ENCODE measurements around the gene TRIM31.
A peak's percentile ranks its signal among the peaks of the same experiment; 100 is the strongest.

The TRIM31 gene

DNA sequence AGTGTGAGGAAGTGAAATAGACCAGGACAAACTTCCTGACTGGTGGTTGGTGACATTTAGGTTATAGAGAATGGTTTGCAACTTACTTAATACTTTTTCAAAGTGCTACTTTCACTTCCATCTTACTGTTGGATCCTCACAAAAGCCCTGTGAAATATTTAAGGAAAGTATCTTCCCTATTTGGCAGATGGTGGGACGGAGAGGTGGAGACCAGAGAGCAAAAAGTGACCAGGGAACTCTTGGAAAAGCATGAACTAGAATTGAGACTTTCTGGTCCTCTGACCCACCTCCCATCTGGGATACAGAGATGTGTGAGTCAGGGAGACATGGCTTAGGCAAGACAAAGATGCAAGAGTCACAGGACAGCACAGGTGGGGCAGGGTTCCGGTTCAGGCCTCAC lies 45.1 kb upstream of the TRIM31 start:
- TF ChIP-seq, protein P1, sequence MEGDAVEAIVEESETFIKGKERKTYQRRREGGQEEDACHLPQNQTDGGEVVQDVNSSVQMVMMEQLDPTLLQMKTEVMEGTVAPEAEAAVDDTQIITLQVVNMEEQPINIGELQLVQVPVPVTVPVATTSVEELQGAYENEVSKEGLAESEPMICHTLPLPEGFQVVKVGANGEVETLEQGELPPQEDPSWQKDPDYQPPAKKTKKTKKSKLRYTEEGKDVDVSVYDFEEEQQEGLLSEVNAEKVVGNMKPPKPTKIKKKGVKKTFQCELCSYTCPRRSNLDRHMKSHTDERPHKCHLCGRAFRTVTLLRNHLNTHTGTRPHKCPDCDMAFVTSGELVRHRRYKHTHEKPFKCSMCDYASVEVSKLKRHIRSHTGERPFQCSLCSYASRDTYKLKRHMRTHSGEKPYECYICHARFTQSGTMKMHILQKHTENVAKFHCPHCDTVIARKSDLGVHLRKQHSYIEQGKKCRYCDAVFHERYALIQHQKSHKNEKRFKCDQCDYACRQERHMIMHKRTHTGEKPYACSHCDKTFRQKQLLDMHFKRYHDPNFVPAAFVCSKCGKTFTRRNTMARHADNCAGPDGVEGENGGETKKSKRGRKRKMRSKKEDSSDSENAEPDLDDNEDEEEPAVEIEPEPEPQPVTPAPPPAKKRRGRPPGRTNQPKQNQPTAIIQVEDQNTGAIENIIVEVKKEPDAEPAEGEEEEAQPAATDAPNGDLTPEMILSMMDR (conservative IDR thresholded peaks at IDR 0.05; ENCODE audit: low read depth, low read length): no peak
- DNase-seq (ENCODE audit: low read depth): no peak

DNA sequence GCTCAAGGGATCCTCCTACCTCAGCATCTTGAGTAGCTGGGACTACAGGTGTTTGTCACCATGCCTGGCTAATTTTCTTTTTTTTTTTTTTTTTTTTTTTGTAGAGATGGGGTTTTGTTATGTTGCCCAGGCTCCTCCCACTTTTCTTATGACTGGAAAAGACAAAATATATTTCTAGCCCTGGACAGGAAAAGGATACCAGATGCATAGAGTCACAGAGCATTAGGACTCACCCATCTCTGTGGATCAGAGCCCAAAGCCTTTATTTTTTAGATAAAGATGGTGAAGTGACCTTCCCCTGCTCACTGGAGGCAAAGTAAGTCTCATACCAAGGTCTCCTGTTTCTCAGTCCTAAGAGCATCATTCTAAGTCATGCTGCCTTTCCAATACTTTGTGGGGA lies 44.7 kb upstream of the TRIM31 start:
- TF ChIP-seq, protein P1 (conservative IDR thresholded peaks at IDR 0.05; ENCODE audit: low read depth, low read length): no peak
- no peak for DNase-seq (ENCODE audit: low read depth)
- no peak overlapping the region for H3K4me3 ChIP-seq (ENCODE audit: low read depth, low read length)

More for the DNA sequence above, 45.1 kb upstream of the TRIM31 start:
- no peak overlapping the region for H3K4me3 ChIP-seq (ENCODE audit: low read depth, low read length)

DNA sequence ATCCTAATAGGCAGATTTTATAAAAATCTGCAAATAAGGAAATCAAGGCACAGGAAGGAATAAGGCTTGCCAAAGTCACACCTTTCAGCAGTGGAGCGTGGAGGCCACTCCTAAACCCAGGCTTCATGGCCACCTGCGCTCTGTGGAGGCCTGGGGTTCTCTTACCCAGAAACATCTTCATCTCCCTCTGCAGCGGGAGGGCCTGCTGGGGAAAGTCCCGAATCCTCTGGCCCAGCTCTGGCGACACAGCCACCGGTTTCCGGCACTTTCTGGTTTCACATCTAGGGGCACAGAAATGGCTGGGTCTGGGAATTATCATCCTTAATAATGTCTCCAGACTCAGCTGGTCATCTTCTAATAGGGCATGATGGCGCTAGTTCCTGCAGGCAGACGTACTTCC lies 43.9 kb upstream of the TRIM31 start:
- TF ChIP-seq, protein P1 (conservative IDR thresholded peaks at IDR 0.05; ENCODE audit: low read depth, low read length): no peak
- no peak for DNase-seq (ENCODE audit: low read depth)

DNA sequence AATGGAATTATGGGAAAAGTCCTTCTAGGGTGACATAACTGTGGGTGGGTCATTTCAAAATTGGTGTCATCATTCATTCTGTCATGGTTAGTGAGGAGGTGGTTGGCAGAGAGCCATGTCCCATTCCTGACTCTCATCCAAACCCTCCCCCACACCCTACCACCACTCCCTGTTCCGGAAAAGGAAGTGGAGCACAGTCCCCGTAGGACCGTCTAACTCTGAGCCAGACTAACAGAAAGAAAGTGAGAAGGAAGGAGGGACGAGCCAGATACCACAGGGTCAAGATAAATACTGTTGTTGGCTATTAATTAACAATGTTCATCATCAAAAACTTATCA lies 43.3 kb upstream of the TRIM31 start:
- H3K4me3 ChIP-seq (ENCODE audit: low read depth, low read length): no peak overlapping the region
- TF ChIP-seq, protein P1 (conservative IDR thresholded peaks at IDR 0.05; ENCODE audit: low read depth, low read length): no peak
- DNase-seq (ENCODE audit: low read depth): peak; percentile 24

More for the DNA sequence above, 43.9 kb upstream of the TRIM31 start:
- H3K4me3 ChIP-seq (ENCODE audit: low read depth, low read length): no peak overlapping the region

DNA sequence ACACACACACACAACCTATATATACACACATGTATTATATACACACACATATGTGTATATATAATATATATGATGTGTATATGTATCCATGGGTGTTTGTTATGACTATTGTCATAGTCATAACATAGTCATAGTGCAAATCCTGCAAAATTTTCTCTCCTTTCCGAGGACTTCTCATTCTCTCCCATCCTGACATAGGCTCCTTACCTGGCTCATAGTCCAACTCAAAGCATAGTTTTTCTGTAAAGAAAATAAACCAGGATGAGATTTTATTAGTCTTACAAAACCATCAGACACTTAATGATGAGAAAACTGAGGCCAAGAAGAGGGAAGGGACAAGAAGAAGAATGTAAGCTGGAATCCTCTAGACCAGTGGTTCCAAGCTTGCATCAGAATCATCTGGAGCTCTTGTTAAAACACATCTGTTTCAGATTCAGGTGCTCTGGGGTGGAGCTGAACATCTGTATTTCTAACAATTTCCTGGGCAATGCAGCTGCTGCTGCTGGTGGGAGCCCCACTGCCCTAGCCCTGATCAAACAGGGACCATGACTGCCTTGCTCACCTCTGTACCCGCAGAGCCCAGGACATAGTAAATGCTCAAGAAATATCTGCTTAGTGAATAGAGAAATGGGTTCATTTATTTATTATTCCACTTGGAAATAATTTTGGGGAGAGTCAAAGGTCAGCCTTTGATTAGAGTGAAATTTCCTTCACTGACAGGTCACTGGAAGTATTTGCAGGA lies 42.8 kb upstream of the TRIM31 start:
- TF ChIP-seq, protein P1 (conservative IDR thresholded peaks at IDR 0.05; ENCODE audit: low read depth, low read length): no peak
- DNase-seq (ENCODE audit: low read depth): no peak

DNA sequence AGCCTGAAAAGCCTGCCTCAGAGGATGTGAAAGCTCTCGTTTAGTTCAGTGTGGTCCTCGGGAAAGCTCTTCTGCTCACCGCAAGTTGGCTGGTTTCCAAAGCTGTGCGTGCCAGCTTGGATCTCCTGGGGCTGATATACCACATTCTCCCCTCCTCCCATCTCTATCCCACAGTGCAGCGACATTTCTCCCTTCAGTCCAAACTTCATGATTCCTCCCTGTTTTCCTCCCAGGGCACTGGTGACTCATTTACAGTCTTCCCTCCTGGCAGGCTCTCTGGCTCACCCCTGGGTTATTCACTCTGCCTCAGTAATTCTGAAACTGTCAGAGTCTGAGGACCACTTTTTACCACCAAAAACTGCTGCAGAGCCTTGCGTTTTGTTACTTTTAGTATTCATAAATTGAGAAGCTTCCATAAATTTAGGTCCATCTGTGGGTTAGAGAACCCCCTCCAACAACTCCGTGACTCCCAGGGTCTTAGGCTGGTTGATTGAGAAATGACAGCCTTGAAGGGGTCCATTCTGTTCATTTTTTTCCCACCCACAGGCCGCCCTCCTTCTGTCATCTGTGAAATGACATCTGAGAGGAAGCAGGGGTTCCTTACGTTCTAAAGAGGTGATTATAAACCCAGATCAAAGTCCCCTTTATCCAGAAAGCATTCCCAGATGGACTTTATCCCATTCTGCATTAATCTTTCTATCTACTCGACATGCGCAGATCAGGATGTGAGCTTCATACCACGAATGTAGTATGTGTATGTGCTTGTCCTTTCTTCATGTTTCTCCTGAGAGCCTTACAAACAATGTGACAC lies 42.0 kb upstream of the TRIM31 start:
- peak; percentile 18 for DNase-seq (ENCODE audit: low read depth)
- H3K4me3 ChIP-seq (ENCODE audit: low read depth, low read length): no peak overlapping the region
- TF ChIP-seq, protein P1 (conservative IDR thresholded peaks at IDR 0.05; ENCODE audit: low read depth, low read length): no peak

More for the DNA sequence above, 42.8 kb upstream of the TRIM31 start:
- H3K4me3 ChIP-seq (ENCODE audit: low read depth, low read length): no peak overlapping the region

Data from choroid plexus epithelial cell (primary cell).